IMR-90 (cell line): ENCODE data around the gene ACKR2. TPM values are rescaled to one million over a fixed set of nuclear protein-coding genes. Genes with fewer than 3 reads are reported as not detected.

Source experiments
- ATAC-seq: fragments of 200-7000 bp; cut with Tn5 transposase; 2 replicates; pipeline ENCODE4 v1.9.1; 2020; ENCODE audit warnings: low read depth, mild to moderate bottlenecking, moderate library complexity
- BruUV-seq: library from RNA; stranded (reverse); fragments of 400-500 nt; replicated peaks from 2 replicates; lab custom pipeline; 2021; lab: Mats Ljungman, UMichigan
- CTCF ChIA-PET: fragments of 300-600 bp; formaldehyde crosslinking; extraction: SDS; loops from one replicate; lab custom pipeline; 2021; ENCODE audit warnings: antibody characterized with exemption; lab: Yijun Ruan, JAX
- POLR2A ChIA-PET: fragments of 300-600 bp; sonication (Branson Sonifier 250); formaldehyde crosslinking; loops from one replicate; lab custom pipeline; 2022; ENCODE audit warnings: antibody characterized with exemption; ENCODE audit not compliant: unreplicated experiment; lab: Charles Lee
- DNase-seq: peaks from one replicate; pipeline ENCODE4 v3.0.0; 2013
- H2AFZ ChIP-seq: replicated peaks from 2 replicates; pipeline ENCODE3; 2013; ENCODE audit warnings: low read length, mild to moderate bottlenecking; ENCODE audit not compliant: poor library complexity
- H2AK5ac ChIP-seq: 2 replicates; pipeline ENCODE4 v1.6.1; 2013; ENCODE audit warnings: low read depth, low read length, inconsistent platforms
- H2AK9ac ChIP-seq: replicated peaks from 2 replicates; pipeline ENCODE3; 2013; ENCODE audit warnings: mild to moderate bottlenecking, low read depth, low read length, moderate library complexity; ENCODE audit not compliant: poor library complexity
- H2BK120ac ChIP-seq: 2 replicates; pipeline ENCODE4 v1.6.1; 2013; ENCODE audit warnings: low read depth, low read length, inconsistent platforms
- H2BK15ac ChIP-seq: 3 replicates; pipeline ENCODE4 v1.6.1; 2013; ENCODE audit warnings: low read depth, low read length, inconsistent platforms
- H2BK20ac ChIP-seq: 2 replicates; pipeline ENCODE4 v1.6.1; 2013; ENCODE audit warnings: low read depth, mild to moderate bottlenecking, inconsistent platforms, low read length, moderate library complexity
- H2BK5ac ChIP-seq: 2 replicates; pipeline ENCODE4 v1.6.1; 2013; ENCODE audit warnings: mild to moderate bottlenecking, low read depth, low read length, inconsistent platforms; ENCODE audit not compliant: poor library complexity, severe bottlenecking
- H3K14ac ChIP-seq: replicated peaks from 2 replicates; pipeline ENCODE4 v1.6.1; 2013; ENCODE audit warnings: low read depth, low read length, inconsistent platforms
- H3K18ac ChIP-seq: 2 replicates; pipeline ENCODE4 v1.6.1; 2013; ENCODE audit warnings: low read depth, low read length, control low read depth
- H3K23ac ChIP-seq: 2 replicates; pipeline ENCODE4 v1.6.1; 2013; ENCODE audit warnings: low read depth, low read length, inconsistent platforms
- H3K27ac ChIP-seq: 2 replicates; pipeline ENCODE4 v1.5.1; 2013; ENCODE audit warnings: mild to moderate bottlenecking, control low read depth, low read length; ENCODE audit not compliant: insufficient read depth
- H3K27me3 ChIP-seq: 2 replicates; pipeline ENCODE4 v1.6.1; 2013; ENCODE audit warnings: low read length; ENCODE audit not compliant: control insufficient read depth, insufficient read depth
- H3K36me3 ChIP-seq: 2 replicates; pipeline ENCODE4 v1.6.1; 2013; ENCODE audit warnings: low read length, mixed read lengths; ENCODE audit not compliant: control insufficient read depth, insufficient read depth
- H3K4ac ChIP-seq: 2 replicates; pipeline ENCODE4 v1.6.1; 2013; ENCODE audit warnings: low read depth, low read length, inconsistent platforms
- H3K4me1 ChIP-seq: 2 replicates; pipeline ENCODE4 v1.6.1; 2013; ENCODE audit warnings: low read length, mixed read lengths; ENCODE audit not compliant: control insufficient read depth, insufficient read depth
- H3K4me2 ChIP-seq: 2 replicates; pipeline ENCODE4 v1.6.1; 2013; ENCODE audit warnings: low read depth, mild to moderate bottlenecking, control low read depth, low read length, moderate library complexity
- H3K4me3 ChIP-seq: 2 replicates; pipeline ENCODE4 v1.5.1; 2013; ENCODE audit warnings: low read depth, mild to moderate bottlenecking, control low read depth, low read length, moderate library complexity; ENCODE audit not compliant: insufficient read depth
- H3K56ac ChIP-seq: 2 replicates; pipeline ENCODE4 v1.6.1; 2013; ENCODE audit warnings: low read length, inconsistent platforms; ENCODE audit not compliant: insufficient read depth; ENCODE audit errors: extremely low read depth
- H3K79me1 ChIP-seq, 2 experiments: 2 replicates each; pipeline ENCODE4 v1.6.1; 2013; ENCODE audit warnings: low read length in 2 of 2, inconsistent platforms in 1 of 2, low read depth in 1 of 2
- H3K9ac ChIP-seq: 2 replicates; pipeline ENCODE4 v1.6.1; 2013; ENCODE audit warnings: low read depth, low read length, control low read depth
- H3K9me1 ChIP-seq: 2 replicates; pipeline ENCODE4 v1.6.1; 2013; ENCODE audit warnings: low read length, inconsistent platforms; ENCODE audit not compliant: insufficient read depth
- H3K9me3 ChIP-seq: 2 replicates; pipeline ENCODE4 v1.6.1; 2013; ENCODE audit warnings: low read length; ENCODE audit not compliant: control insufficient read depth, insufficient read depth
- H4K20me1 ChIP-seq: 2 replicates; pipeline ENCODE4 v1.6.1; 2013; ENCODE audit warnings: low read length, inconsistent platforms; ENCODE audit not compliant: insufficient read depth
- H4K5ac ChIP-seq: 2 replicates; pipeline ENCODE4 v1.6.1; 2013; ENCODE audit warnings: mild to moderate bottlenecking, low read depth, low read length, control low read depth
- H4K8ac ChIP-seq, 2 experiments: 2 replicates each; pipeline ENCODE4 v1.6.1; 2013; ENCODE audit warnings: low read depth in 2 of 2, low read length in 2 of 2, control low read depth in 1 of 2, inconsistent platforms in 1 of 2
- H4K91ac ChIP-seq: 2 replicates; pipeline ENCODE4 v1.6.1; 2013; ENCODE audit warnings: low read depth, low read length, inconsistent platforms; ENCODE audit not compliant: insufficient read depth
- CEBPB ChIP-seq: IDR thresholded peaks from 2 replicates; pipeline ENCODE4 v1.6.1; 2012; ENCODE audit warnings: low read depth, low read length, improper control_type of control experiment
- USF2 ChIP-seq: fragments of 150-350 bp; IDR thresholded peaks from 2 replicates; pipeline ENCODE4 v1.6.1; 2017; ENCODE audit warnings: mild to moderate bottlenecking, antibody characterized with exemption, low read length, low read depth
- WGBS, 2 experiments: methylation state at CpG; one replicate each; pipeline versions ENCODE4 v1.1.5 to v1.1.7; 2013; ENCODE audit warnings: missing lambda C conversion rate in 2 of 2; ENCODE audit not compliant: insufficient read length in 1 of 2; ENCODE audit errors: extremely low coverage in 2 of 2; 5-methylcytosine and 5-hydroxymethylcytosine counted together
- dilution Hi-C: fragments of 300-500 bp; cut with HindIII; formaldehyde crosslinking; loops from one replicate; pipeline ENCODE4 v1.14.3; 2018; ENCODE audit warnings: low sequenced_read_pairs; ENCODE audit not compliant: unreplicated experiment
- in situ Hi-C: fragments of 300-500 bp; cut with MboI; formaldehyde crosslinking; loops from 3 replicates; pipeline ENCODE4 v1.14.3; 2019; ENCODE audit warnings: low sequenced_read_pairs, inconsistent platforms, mixed read lengths
- intact Hi-C: fragments of 100-400 bp; cut with micrococcal nuclease; formaldehyde crosslinking; loops from 2 replicates; pipeline ENCODE4 v1.10.0; 2022
- microRNA-seq, 2 experiments: library from miRNA; stranded (forward) in 1 of 2; unstranded in 1 of 2; fragments of 10-50 nt in 1 of 2; fragments of <30 nt in 1 of 2; gene quantifications in 1 of 2; microRNA quantifications in 1 of 2; one replicate each; pipeline versions ENCODE3 to v1.1.0; 2013 to 2020; ENCODE audit not compliant: insufficient read depth in 1 of 2, insufficient read length in 1 of 2, unreplicated experiment in 1 of 2
- polyA plus RNA-seq, 3 experiments: library from polyadenylated mRNA; depleted of rRNA; stranded (reverse); fragments of >200 nt; gene quantifications; 2 replicates each; pipeline ENCODE4 v1.2.3, GENCODE V29; 2012; ENCODE audit warnings: low replicate concordance in 1 of 3
- small RNA-seq, 5 experiments: library from RNA; depleted of rRNA; stranded (forward); fragments of <200 nt; gene quantifications; one replicate each; pipeline ENCODE3, GENCODE V24; 2012
- total RNA-seq: library from RNA; depleted of rRNA; stranded (reverse); fragments of >200 nt; gene quantifications from 2 replicates; pipeline ENCODE4 v1.2.3, GENCODE V29; 2012; rRNA removed

ACKR2 gene
- total and polyA plus RNA-seq, 2 of the 4 experiments (the other 2 are of a cell fraction): 0.10 TPM; not detected in 1

GRCh38 chr3:42914771-42915515 is 105.7 kb downstream of the ACKR2 start:
- in situ Hi-C loops (no loop called here), dilution Hi-C loops (no loop called here), intact Hi-C loops (no loop called here)
- ATAC-seq: no peak
- H2AFZ ChIP-seq: no peak overlapping the region
- ChIA-PET CTCF (no interaction called here), POLR2A (no interaction called here)
- no CpG with 5 or more reads among the region's 8 CpGs for WGBS, 2 experiments
- no peak for DNase-seq
- no peaks in the 10 kb centered on the region for H4K20me1 ChIP-seq
- no peak overlapping the region for H3K18ac ChIP-seq
- no peak overlapping the region for H2AK5ac ChIP-seq
- no peak overlapping the region for H3K27ac ChIP-seq
- H3K4me2 ChIP-seq: no peak overlapping the region
- no peaks in the 10 kb centered on the region for H3K4me1 ChIP-seq
- H3K14ac ChIP-seq: no peak overlapping the region
- no peak overlapping the region for H4K5ac ChIP-seq
- H3K56ac ChIP-seq: no peak overlapping the region
- BruUV-seq: no TSS peak
- H3K9me3 ChIP-seq: peaks cover 13% of the 10 kb centered on the region
- no peak overlapping the region for H2AK9ac ChIP-seq
- no peaks in the 10 kb centered on the region for H3K79me1 ChIP-seq
- no peak overlapping the region for H3K23ac ChIP-seq
- TF ChIP-seq USF2: no peak
- peak; percentile 46 for TF ChIP-seq CEBPB
- H3K36me3 ChIP-seq: no peaks in the 10 kb centered on the region
- no peak overlapping the region for H2BK15ac ChIP-seq
- no peaks in the 10 kb centered on the region for H3K27me3 ChIP-seq
- H2BK5ac ChIP-seq: no peak overlapping the region
- no peak overlapping the region for H3K4me3 ChIP-seq
- no peak overlapping the region for H3K4ac ChIP-seq
- H4K91ac ChIP-seq: no peak overlapping the region
- no peak overlapping the region for H4K8ac ChIP-seq
- no peak overlapping the region for H2BK120ac ChIP-seq
- no peaks in the 10 kb centered on the region for H3K9me1 ChIP-seq
- H2BK20ac ChIP-seq: no peak overlapping the region
- no peak overlapping the region for H3K9ac ChIP-seq

Small RNAs within 50 kb of the gene (microRNA-seq; reads per million reads assigned to microRNA genes)
- not detected for gene CCDC13 (ENCODE audit: insufficient read depth, insufficient read length)

Small RNAs within 50 kb of the gene (small RNA-seq; reads per million reads assigned to genes)
- gene CCDC13: 0 reads per million in 5 experiments

Other genes starting within 250 kb of the ACKR2 start
- 43.9 and 46.9 TPM in 2 replicates for gene SEC22C, start 227.5 kb upstream of the ACKR2 start, total RNA-seq
- 19.9 and 24.0 TPM in 2 replicates for gene SEC22C, start 227.5 kb upstream of the ACKR2 start, polyA plus RNA-seq (2012; rRNA removed)
- 19.4 and 23.6 TPM in 2 replicates for gene SS18L2, start 218.6 kb upstream of the ACKR2 start, total RNA-seq
- gene SS18L2, start 218.6 kb upstream of the ACKR2 start, polyA plus RNA-seq (2012; rRNA removed): 14.9 and 18.7 TPM in 2 replicates
- 24.0 and 51.4 TPM in 2 replicates for gene NKTR, start 208.8 kb upstream of the ACKR2 start, total RNA-seq
- gene NKTR, start 208.8 kb upstream of the ACKR2 start, polyA plus RNA-seq (2012; rRNA removed): 20.0 and 30.7 TPM in 2 replicates
- gene ZBTB47, start 155.7 kb upstream of the ACKR2 start, total RNA-seq: 9.7 and 10.9 TPM in 2 replicates
- gene ZBTB47, start 155.7 kb upstream of the ACKR2 start, polyA plus RNA-seq (2012; rRNA removed): 16.8 and 17.3 TPM in 2 replicates
- not detected in 2 replicates for gene KLHL40, start 123.9 kb upstream of the ACKR2 start, total RNA-seq
- not detected in 2 replicates for gene KLHL40, start 123.9 kb upstream of the ACKR2 start, polyA plus RNA-seq (2012; rRNA removed)
- not detected in 2 replicates for gene HHATL, start 106.6 kb upstream of the ACKR2 start, total RNA-seq
- gene HHATL, start 106.6 kb upstream of the ACKR2 start, polyA plus RNA-seq (2012; rRNA removed): not detected in 2 replicates
- gene CCDC13, start 36.2 kb upstream of the ACKR2 start, total RNA-seq: 0.18 and 0.28 TPM in 2 replicates
- 0.19 TPM in 2 replicates for gene CCDC13, start 36.2 kb upstream of the ACKR2 start, polyA plus RNA-seq (2012; rRNA removed)
- gene HIGD1A, start 5.0 kb upstream of the ACKR2 start, total RNA-seq: 86.6 and 201 TPM in 2 replicates
- 106 and 137 TPM in 2 replicates for gene HIGD1A, start 5.0 kb upstream of the ACKR2 start, polyA plus RNA-seq (2012; rRNA removed)
- gene CYP8B1, start 66.4 kb downstream of the ACKR2 start, total RNA-seq: not detected in 2 replicates
- not detected in 2 replicates for gene CYP8B1, start 66.4 kb downstream of the ACKR2 start, polyA plus RNA-seq (2012; rRNA removed)
- gene ZNF662, start 96.7 kb downstream of the ACKR2 start, total RNA-seq: 0.28 and 0.54 TPM in 2 replicates
- 0.29 and 0.30 TPM in 2 replicates for gene ZNF662, start 96.7 kb downstream of the ACKR2 start, polyA plus RNA-seq (2012; rRNA removed)
- 0.18 and 0.28 TPM in 2 replicates for gene GASK1A, start 169.9 kb downstream of the ACKR2 start, total RNA-seq
- 0.06 and 0.19 TPM in 2 replicates for gene GASK1A, start 169.9 kb downstream of the ACKR2 start, polyA plus RNA-seq (2012; rRNA removed)